Peyer's patch (tissue), 4 donors: ENCODE data around the gene STXBP1.

ENCODE experiments used
- POLR2A ChIP-seq, 2 donors: fragments of 450-650 bp; IDR thresholded peaks; one replicate each; pipeline ENCODE4 v1.5.1; 2017; ENCODE audit warnings: antibody characterized with exemption in 2 of 2, mild to moderate bottlenecking in 2 of 2, moderate library complexity in 2 of 2
- TF ChIP-seq, protein P1 (sequence below), 6 experiments: fragments of 450-650 bp in 4 of 6; fragments of 200-600 bp in 2 of 6; sonication (generic) in 1 of 6; IDR thresholded peaks; one replicate each; pipeline ENCODE4 v1.5.1; 2017 to 2019; ENCODE audit warnings: antibody characterized with exemption in 6 of 6, mild to moderate bottlenecking in 3 of 6, moderate library complexity in 1 of 6

DNA sequence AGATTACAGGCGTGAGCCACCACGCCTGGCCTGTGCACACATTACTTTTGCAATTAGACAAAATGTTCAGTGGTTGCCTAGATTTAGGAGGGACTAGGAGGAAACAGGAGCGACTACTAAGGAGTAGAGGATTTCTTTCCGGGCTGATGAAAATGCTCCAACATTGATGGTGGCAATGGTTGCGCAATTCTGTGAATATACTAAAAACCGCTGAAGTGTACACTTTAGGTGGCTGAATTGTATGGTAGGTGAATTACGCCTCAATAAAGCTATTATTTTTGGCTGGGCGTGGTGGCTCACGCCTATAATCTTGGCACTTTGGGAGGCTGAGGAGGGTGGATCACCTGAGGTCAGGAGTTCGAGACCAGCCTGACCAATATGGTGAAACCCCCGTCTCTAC is 46.8 kb upstream of the STXBP1 start:
- TF ChIP-seq, protein P1, sequence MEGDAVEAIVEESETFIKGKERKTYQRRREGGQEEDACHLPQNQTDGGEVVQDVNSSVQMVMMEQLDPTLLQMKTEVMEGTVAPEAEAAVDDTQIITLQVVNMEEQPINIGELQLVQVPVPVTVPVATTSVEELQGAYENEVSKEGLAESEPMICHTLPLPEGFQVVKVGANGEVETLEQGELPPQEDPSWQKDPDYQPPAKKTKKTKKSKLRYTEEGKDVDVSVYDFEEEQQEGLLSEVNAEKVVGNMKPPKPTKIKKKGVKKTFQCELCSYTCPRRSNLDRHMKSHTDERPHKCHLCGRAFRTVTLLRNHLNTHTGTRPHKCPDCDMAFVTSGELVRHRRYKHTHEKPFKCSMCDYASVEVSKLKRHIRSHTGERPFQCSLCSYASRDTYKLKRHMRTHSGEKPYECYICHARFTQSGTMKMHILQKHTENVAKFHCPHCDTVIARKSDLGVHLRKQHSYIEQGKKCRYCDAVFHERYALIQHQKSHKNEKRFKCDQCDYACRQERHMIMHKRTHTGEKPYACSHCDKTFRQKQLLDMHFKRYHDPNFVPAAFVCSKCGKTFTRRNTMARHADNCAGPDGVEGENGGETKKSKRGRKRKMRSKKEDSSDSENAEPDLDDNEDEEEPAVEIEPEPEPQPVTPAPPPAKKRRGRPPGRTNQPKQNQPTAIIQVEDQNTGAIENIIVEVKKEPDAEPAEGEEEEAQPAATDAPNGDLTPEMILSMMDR (IDR thresholded peaks at IDR 0.05) = no peak
- TF ChIP-seq POLR2A (IDR thresholded peaks at IDR 0.05) = no peak
